B cell (primary cell): ENCODE measurements around the gene GBP7. TPM values are rescaled to one million over a fixed set of nuclear protein-coding genes. Genes with fewer than 3 reads are reported as not detected.

Experiments
- ATAC-seq: fragments of 200-7000 bp; cut with Tn5 transposase; one replicate; pipeline ENCODE4 v1.10.0; 2021; ENCODE audit warnings: low read depth, mild to moderate bottlenecking, moderate number of reproducible peaks, moderate library complexity
- CTCF ChIA-PET: fragments of 350-600 bp; sonication (Branson Sonifier 250); formaldehyde crosslinking; loops from one replicate; lab custom pipeline; 2021; ENCODE audit warnings: antibody characterized with exemption, inconsistent platforms; lab: Charles Lee
- POLR2A ChIA-PET: fragments of 350-600 bp; sonication (Branson Sonifier 250); formaldehyde crosslinking; loops from one replicate; lab custom pipeline; 2021; ENCODE audit warnings: antibody characterized with exemption; lab: Charles Lee
- DNase-seq: peaks from one replicate; pipeline ENCODE4 v3.0.0; 2013
- H2AFZ ChIP-seq: 2 replicates; pipeline ENCODE4 v1.6.1; 2012; ENCODE audit warnings: mild to moderate bottlenecking, low read depth, low read length; ENCODE audit not compliant: insufficient read depth, poor library complexity, severe bottlenecking
- H3K27ac ChIP-seq, 2 donors: 1 replicate in 1 of 2; 2 replicates in 1 of 2; pipeline ENCODE4 v1.5.1; 2012 to 2013; ENCODE audit warnings: low read length in 2 of 2, mild to moderate bottlenecking in 2 of 2, moderate library complexity in 1 of 2
- H3K27me3 ChIP-seq, 4 experiments: fragments of 200-600 bp in 1 of 4; sonication (generic) in 1 of 4; replicated peaks in 1 of 4; 1 replicate in 2 of 4; 2 replicates in 2 of 4; pipeline versions ENCODE4 v1.6.1 to v1.7.0; 2013 to 2016; ENCODE audit warnings: low read length in 3 of 4, mild to moderate bottlenecking in 2 of 4, mixed read lengths in 1 of 4, moderate library complexity in 1 of 4; ENCODE audit not compliant: insufficient read depth in 4 of 4, control insufficient read depth in 3 of 4; ENCODE audit errors: control extremely low read depth in 1 of 4
- H3K36me3 ChIP-seq, 2 experiments: replicated peaks in 1 of 2; 1 replicate in 1 of 2; 2 replicates in 1 of 2; pipeline versions ENCODE4 v1.6.1 to v1.7.1; 2013; ENCODE audit warnings: low read length in 1 of 2; ENCODE audit not compliant: insufficient read depth in 2 of 2, control insufficient read depth in 1 of 2; ENCODE audit errors: control extremely low read depth in 1 of 2, extremely low read depth in 1 of 2
- H3K4me1 ChIP-seq, 2 donors: fragments of 200-600 bp in 1 of 2; sonication (generic) in 1 of 2; 1 replicate in 1 of 2; 2 replicates in 1 of 2; pipeline versions ENCODE4 v1.5.1 to v1.6.1; 2013 to 2017; ENCODE audit warnings: low read length in 2 of 2; ENCODE audit not compliant: control insufficient read depth in 2 of 2, insufficient read depth in 2 of 2
- H3K4me2 ChIP-seq: replicated peaks from 2 replicates; pipeline ENCODE3; 2012; ENCODE audit warnings: mild to moderate bottlenecking, low read depth, low read length; ENCODE audit not compliant: poor library complexity, severe bottlenecking
- H3K4me3 ChIP-seq, 5 experiments: fragments of 200-600 bp in 1 of 5; sonication (generic) in 1 of 5; 1 replicate in 3 of 5; 2 replicates in 2 of 5; pipeline versions ENCODE4 v1.5.1 to v1.7.0; 2011 to 2016; ENCODE audit warnings: low read length in 4 of 5, mild to moderate bottlenecking in 4 of 5, low read depth in 2 of 5, control low read depth in 1 of 5, moderate library complexity in 1 of 5; ENCODE audit not compliant: insufficient read depth in 1 of 5; ENCODE audit errors: control extremely low read depth in 1 of 5, extremely low read depth in 1 of 5
- H3K79me2 ChIP-seq: fragments of 200-600 bp; sonication (generic); one replicate; pipeline ENCODE4 v1.6.0; 2016; ENCODE audit warnings: low read length; ENCODE audit not compliant: control insufficient read depth, insufficient read depth
- H3K9ac ChIP-seq: fragments of 200-600 bp; sonication (generic); 2 replicates; pipeline ENCODE4 v1.6.1; 2017; ENCODE audit warnings: mild to moderate bottlenecking, low read length, moderate library complexity
- H3K9me3 ChIP-seq, 3 donors: one replicate each; pipeline versions ENCODE4 v1.6.1 to v1.7.1; 2013; ENCODE audit warnings: low read length in 2 of 3; ENCODE audit not compliant: control insufficient read depth in 2 of 3, insufficient read depth in 1 of 3; ENCODE audit errors: control extremely low read depth in 1 of 3
- H4K20me1 ChIP-seq: 2 replicates; pipeline ENCODE4 v1.6.0; 2012; ENCODE audit warnings: mild to moderate bottlenecking, low read length; ENCODE audit not compliant: insufficient read depth, control insufficient read depth, poor library complexity, severe bottlenecking
- H3K27ac Mint-ChIP-seq: one replicate; pipeline ENCODE4 v1.8.0; 2021; ENCODE audit warnings: mixed read lengths
- H3K27me3 Mint-ChIP-seq: one replicate; pipeline ENCODE4 v1.8.0; 2021; ENCODE audit warnings: mixed read lengths
- H3K4me1 Mint-ChIP-seq: one replicate; pipeline ENCODE4 v1.8.0; 2021; ENCODE audit warnings: mixed read lengths
- H3K4me3 Mint-ChIP-seq: one replicate; pipeline ENCODE4 v1.8.0; 2021; ENCODE audit warnings: mixed read lengths
- H3K9me3 Mint-ChIP-seq: one replicate; pipeline ENCODE4 v1.8.0; 2022; ENCODE audit warnings: mixed read lengths; ENCODE audit not compliant: insufficient read depth
- EZH2 ChIP-seq: IDR thresholded peaks from 2 replicates; pipeline ENCODE4 v1.6.1; 2012; ENCODE audit warnings: borderline replicate concordance, low read depth, mild to moderate bottlenecking, moderate library complexity, low read length; ENCODE audit not compliant: insufficient read depth, poor library complexity, severe bottlenecking
- WGBS: methylation state at CpG from one replicate; pipeline ENCODE4 v1.1.5; 2013; ENCODE audit warnings: missing lambda C conversion rate; ENCODE audit not compliant: insufficient coverage; 5-methylcytosine and 5-hydroxymethylcytosine counted together
- intact Hi-C: fragments of 100-400 bp; cut with micrococcal nuclease; formaldehyde crosslinking; loops from one replicate; pipeline ENCODE4 v1.10.0; 2022
- polyA plus RNA-seq: library from polyadenylated mRNA; depleted of rRNA; stranded (reverse); fragments of >200 nt; gene quantifications from 2 replicates; pipeline ENCODE4 v1.2.3, GENCODE V29; 2012
- total RNA-seq, 2 donors: library from RNA; stranded (reverse); fragments of 120-200 nt in 1 of 2; gene quantifications; 1 replicate in 1 of 2; 2 replicates in 1 of 2; pipeline versions ENCODE4 v1.2.3 to v1.2.4, GENCODE V29; 2013 to 2022
- TF ChIP-seq, protein P1 (sequence below): fragments of 200-600 bp; IDR thresholded peaks from one replicate; pipeline ENCODE4 v1.8.0; 2022; ENCODE audit warnings: antibody characterized with exemption, mild to moderate bottlenecking

GBP7 gene
- total and polyA plus RNA-seq, 2 donors (not counting 1 experiment from before 2014, with no cell fraction given): not detected

DNA sequence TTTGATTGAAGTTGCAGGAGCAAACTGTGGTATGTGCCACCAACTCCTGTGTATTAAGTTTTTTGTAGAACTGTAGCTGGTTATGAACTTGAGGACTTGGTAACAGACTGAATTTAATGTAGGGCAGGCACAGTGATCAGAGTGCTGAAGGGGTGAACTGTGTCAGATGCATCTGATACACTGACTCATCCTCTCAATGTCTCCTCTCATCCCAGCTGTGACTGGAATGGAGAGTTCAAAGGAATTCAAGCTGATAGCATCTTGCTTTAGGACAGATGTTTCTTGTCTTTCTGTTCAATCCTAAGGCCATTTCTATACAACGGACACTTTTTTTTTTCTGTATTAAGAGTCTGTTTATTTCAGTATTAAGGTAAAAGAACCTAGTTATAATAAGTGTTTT is 85.8 kb downstream of the GBP7 start:
- H2AFZ ChIP-seq: no peak overlapping the region
- CTCF ChIA-PET: interaction anchor here (0.9 to 1.2 kb wide), 4 partner anchors 11 to 269 kb away, joined by 3 to 7 read pairs (median 3); no protein-coding TSS in a partner anchor
- Mint-ChIP-seq H3K27ac (no peak overlapping the region), H3K9me3 (no peaks in the 10 kb centered on the region), H3K27me3 (no peaks in the 10 kb centered on the region), H3K4me1 (no peaks in the 10 kb centered on the region), H3K4me3 (no peak overlapping the region)
- no peak overlapping the region for H3K27ac ChIP-seq
- H3K27me3 ChIP-seq: no peaks in the 10 kb centered on the region
- H3K9ac ChIP-seq: no peak overlapping the region
- POLR2A ChIA-PET: no interaction called here
- WGBS: no CpG with 5 or more reads among the region's 1 CpG
- H3K9me3 ChIP-seq: peaks cover 0 to 1% (median 0%) of the 10 kb centered on the region in 3 donors
- no peaks in the 10 kb centered on the region for H3K36me3 ChIP-seq
- no peak overlapping the region for H3K4me3 ChIP-seq
- no peaks in the 10 kb centered on the region for H3K4me1 ChIP-seq
- no peak overlapping the region for H3K4me2 ChIP-seq
- intact Hi-C loops: loop anchor here (5.0 kb wide), 1 partner anchor 93 kb away; no protein-coding TSS in a partner anchor
- H3K79me2 ChIP-seq: no peaks in the 10 kb centered on the region
- no peaks in the 10 kb centered on the region for H4K20me1 ChIP-seq
- no peak for TF ChIP-seq EZH2
- TF ChIP-seq, protein P1, sequence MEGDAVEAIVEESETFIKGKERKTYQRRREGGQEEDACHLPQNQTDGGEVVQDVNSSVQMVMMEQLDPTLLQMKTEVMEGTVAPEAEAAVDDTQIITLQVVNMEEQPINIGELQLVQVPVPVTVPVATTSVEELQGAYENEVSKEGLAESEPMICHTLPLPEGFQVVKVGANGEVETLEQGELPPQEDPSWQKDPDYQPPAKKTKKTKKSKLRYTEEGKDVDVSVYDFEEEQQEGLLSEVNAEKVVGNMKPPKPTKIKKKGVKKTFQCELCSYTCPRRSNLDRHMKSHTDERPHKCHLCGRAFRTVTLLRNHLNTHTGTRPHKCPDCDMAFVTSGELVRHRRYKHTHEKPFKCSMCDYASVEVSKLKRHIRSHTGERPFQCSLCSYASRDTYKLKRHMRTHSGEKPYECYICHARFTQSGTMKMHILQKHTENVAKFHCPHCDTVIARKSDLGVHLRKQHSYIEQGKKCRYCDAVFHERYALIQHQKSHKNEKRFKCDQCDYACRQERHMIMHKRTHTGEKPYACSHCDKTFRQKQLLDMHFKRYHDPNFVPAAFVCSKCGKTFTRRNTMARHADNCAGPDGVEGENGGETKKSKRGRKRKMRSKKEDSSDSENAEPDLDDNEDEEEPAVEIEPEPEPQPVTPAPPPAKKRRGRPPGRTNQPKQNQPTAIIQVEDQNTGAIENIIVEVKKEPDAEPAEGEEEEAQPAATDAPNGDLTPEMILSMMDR: no peak
- DNase-seq (no peak), ATAC-seq (no peak)

DNA sequence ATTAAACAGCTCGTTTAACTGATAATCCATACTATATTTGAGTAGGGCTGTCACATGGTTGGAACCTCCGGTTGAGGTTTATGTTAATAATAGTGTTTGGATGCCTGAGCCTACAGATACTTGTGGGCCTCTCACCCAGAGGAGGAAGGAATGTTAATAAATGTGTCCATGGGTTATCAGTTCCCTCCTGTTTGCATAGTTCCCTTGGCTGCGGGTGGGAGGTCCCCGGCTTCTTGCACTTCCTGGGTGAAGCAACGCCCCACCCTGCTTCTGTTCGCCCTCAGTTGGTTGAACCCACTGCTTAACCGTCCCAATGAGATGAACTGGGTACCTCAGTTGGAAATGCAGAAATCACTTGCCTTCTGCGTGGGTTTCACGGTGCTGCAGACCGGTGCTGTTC is 87.2 kb downstream of the GBP7 start:
- no peaks in the 10 kb centered on the region for H3K9me3 Mint-ChIP-seq
- no peaks in the 10 kb centered on the region for H3K4me1 ChIP-seq
- H2AFZ ChIP-seq: no peak overlapping the region
- WGBS: 92% methylated on average over 8 of the region's 10 CpGs
- no peak overlapping the region for H3K9ac ChIP-seq
- H3K4me3 Mint-ChIP-seq: no peak overlapping the region
- H3K4me1 Mint-ChIP-seq: no peaks in the 10 kb centered on the region
- TF ChIP-seq, protein P1: no peak
- no peak for TF ChIP-seq EZH2
- peaks cover 0 to 2% (median 0%) of the 10 kb centered on the region in 3 donors for H3K9me3 ChIP-seq
- POLR2A ChIA-PET: no interaction called here
- CTCF ChIA-PET: interaction anchor here (1.0 to 1.8 kb wide), 4 partner anchors 46 to 270 kb away, joined by 3 to 7 read pairs (median 4); no protein-coding TSS in a partner anchor
- H3K4me2 ChIP-seq: no peak overlapping the region
- intact Hi-C loops: loop anchor here (5.0 kb wide), 1 partner anchor 91 kb away; no protein-coding TSS in a partner anchor
- no peaks in the 10 kb centered on the region for H3K27me3 Mint-ChIP-seq
- H3K27ac Mint-ChIP-seq: no peak overlapping the region
- no peaks in the 10 kb centered on the region for H3K36me3 ChIP-seq
- H3K79me2 ChIP-seq: no peaks in the 10 kb centered on the region
- no peak for ATAC-seq
- no peaks in the 10 kb centered on the region for H4K20me1 ChIP-seq
- DNase-seq: no peak
- H3K4me3 ChIP-seq: no peak overlapping the region
- H3K27me3 ChIP-seq: no peaks in the 10 kb centered on the region
- no peak overlapping the region for H3K27ac ChIP-seq
